ENCODE measurements around the gene GLI2.

Gene GLI2

GRCh38 chr2:120749506-120750431 is 14.1 kb downstream of the GLI2 start:
- Histone ChIP-seq H3K9me3 (replicated peaks; ENCODE audit: low read length) (no peaks in the 10 kb centered on the region), H3K4me2 (ENCODE audit: low read length) (peak overlapping the region; percentile 40), H3K4me3 (ENCODE audit: low read length) (no peak overlapping the region), H3K4me1 (ENCODE audit: control insufficient read depth, insufficient read depth, low read length) (peaks cover 34% of the 10 kb centered on the region), H3K9ac (ENCODE audit: low read depth, low read length) (peak overlapping the region; percentile 15), H3K27me3 (ENCODE audit: control insufficient read depth, insufficient read depth, low read length) (no peaks in the 10 kb centered on the region), H3K36me3 (ENCODE audit: insufficient read depth, low read length) (no peaks in the 10 kb centered on the region)

GRCh38 chr2:120750488-120751210 is 15.0 kb downstream of the GLI2 start:
- Histone ChIP-seq H3K36me3 (ENCODE audit: insufficient read depth, low read length) (no peaks in the 10 kb centered on the region), H3K9ac (ENCODE audit: low read depth, low read length) (peak overlapping the region; percentile 58), H3K9me3 (replicated peaks; ENCODE audit: low read length) (no peaks in the 10 kb centered on the region), H3K27me3 (ENCODE audit: control insufficient read depth, insufficient read depth, low read length) (no peaks in the 10 kb centered on the region), H3K4me2 (ENCODE audit: low read length) (peak overlapping the region; percentile 40), H3K4me1 (ENCODE audit: control insufficient read depth, insufficient read depth, low read length) (peaks cover 40% of the 10 kb centered on the region), H3K4me3 (ENCODE audit: low read length) (no peak overlapping the region)

GRCh38 chr2:120751553-120751952 is 15.9 kb downstream of the GLI2 start:
- Histone ChIP-seq H3K4me2 (ENCODE audit: low read length) (no peak overlapping the region), H3K4me3 (ENCODE audit: low read length) (no peak overlapping the region), H3K4me1 (ENCODE audit: control insufficient read depth, insufficient read depth, low read length) (peaks cover 44% of the 10 kb centered on the region), H3K27me3 (ENCODE audit: control insufficient read depth, insufficient read depth, low read length) (no peaks in the 10 kb centered on the region), H3K36me3 (ENCODE audit: insufficient read depth, low read length) (no peaks in the 10 kb centered on the region), H3K9me3 (replicated peaks; ENCODE audit: low read length) (no peaks in the 10 kb centered on the region), H3K9ac (ENCODE audit: low read depth, low read length) (peak overlapping the region; percentile 58)

- H3K4me2 ChIP-seq (ENCODE audit: low read length): no peak overlapping the region
- no peak overlapping the region for H3K4me3 ChIP-seq (ENCODE audit: low read length)
- no peaks in the 10 kb centered on the region for H3K36me3 ChIP-seq (ENCODE audit: insufficient read depth, low read length)
- no peak overlapping the region for H3K9ac ChIP-seq (ENCODE audit: low read depth, low read length)
- no peaks in the 10 kb centered on the region for H3K27me3 ChIP-seq (ENCODE audit: control insufficient read depth, insufficient read depth, low read length)
- no peaks in the 10 kb centered on the region for H3K9me3 ChIP-seq (replicated peaks; ENCODE audit: low read length)
- peaks cover 63% of the 10 kb centered on the region for H3K4me1 ChIP-seq (ENCODE audit: control insufficient read depth, insufficient read depth, low read length)
Observed at GRCh38 chr2:120754067-120754960, 18.6 kb downstream of the GLI2 start.

- Histone ChIP-seq H3K4me1 (ENCODE audit: control insufficient read depth, insufficient read depth, low read length) (peaks cover 62% of the 10 kb centered on the region), H3K4me2 (ENCODE audit: low read length) (peak overlapping the region; percentile 37), H3K27me3 (ENCODE audit: control insufficient read depth, insufficient read depth, low read length) (no peaks in the 10 kb centered on the region), H3K9ac (ENCODE audit: low read depth, low read length) (peak overlapping the region; percentile 64), H3K9me3 (replicated peaks; ENCODE audit: low read length) (no peaks in the 10 kb centered on the region), H3K36me3 (ENCODE audit: insufficient read depth, low read length) (no peaks in the 10 kb centered on the region), H3K4me3 (ENCODE audit: low read length) (peak overlapping the region; percentile 28)
Observed at GRCh38 chr2:120758181-120759144, 22.8 kb downstream of the GLI2 start.

DNA sequence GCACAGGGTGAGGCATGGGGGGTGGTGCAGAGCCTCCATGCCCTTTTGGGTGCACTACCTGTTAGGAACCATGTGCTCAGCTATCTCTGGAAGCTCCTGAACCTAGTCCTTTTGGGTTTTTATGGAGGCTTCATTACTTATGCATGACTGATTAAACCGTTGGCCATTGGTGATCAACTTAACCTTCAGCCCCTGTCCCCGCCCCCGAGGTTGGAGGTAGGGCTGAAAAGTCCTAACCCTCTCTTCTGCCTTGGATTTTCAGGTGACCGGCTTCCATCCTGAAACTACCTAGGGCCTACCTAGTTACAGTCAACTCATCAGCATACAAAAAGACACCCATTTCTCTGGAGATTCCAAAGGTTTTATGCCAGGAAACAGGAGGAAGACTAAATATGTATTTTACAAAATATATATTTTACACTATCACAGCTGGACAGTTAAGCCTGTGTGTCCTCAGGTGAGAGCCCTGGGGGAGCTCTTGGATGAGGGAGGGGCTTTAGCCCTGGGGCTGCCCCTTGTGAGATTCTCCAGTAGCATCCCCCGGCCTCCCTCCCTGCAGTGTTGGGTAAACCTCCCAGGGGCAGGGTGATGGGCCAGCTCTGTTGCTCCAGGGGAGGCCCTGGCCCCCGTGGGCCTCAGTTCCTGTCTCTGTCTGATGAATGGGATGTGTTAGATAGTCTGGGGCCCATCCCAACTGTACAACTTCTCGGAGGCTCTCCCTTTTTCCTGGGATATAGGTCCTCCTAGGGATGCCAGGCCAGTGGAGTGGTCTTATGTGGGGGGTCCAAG is 24.1 kb downstream of the GLI2 start:
- no peak overlapping the region for H3K4me3 ChIP-seq (ENCODE audit: low read length)
- no peaks in the 10 kb centered on the region for H3K9me3 ChIP-seq (replicated peaks; ENCODE audit: low read length)
- H3K4me1 ChIP-seq (ENCODE audit: control insufficient read depth, insufficient read depth, low read length): peaks cover 69% of the 10 kb centered on the region
- H3K36me3 ChIP-seq (ENCODE audit: insufficient read depth, low read length): no peaks in the 10 kb centered on the region
- no peaks in the 10 kb centered on the region for H3K27me3 ChIP-seq (ENCODE audit: control insufficient read depth, insufficient read depth, low read length)
- no peak overlapping the region for H3K9ac ChIP-seq (ENCODE audit: low read depth, low read length)
- H3K4me2 ChIP-seq (ENCODE audit: low read length): no peak overlapping the region

- H3K36me3 ChIP-seq (ENCODE audit: insufficient read depth, low read length): no peaks in the 10 kb centered on the region
- H3K27me3 ChIP-seq (ENCODE audit: control insufficient read depth, insufficient read depth, low read length): no peaks in the 10 kb centered on the region
- no peak overlapping the region for H3K9ac ChIP-seq (ENCODE audit: low read depth, low read length)
- H3K4me2 ChIP-seq (ENCODE audit: low read length): no peak overlapping the region
- H3K4me3 ChIP-seq (ENCODE audit: low read length): no peak overlapping the region
- no peaks in the 10 kb centered on the region for H3K9me3 ChIP-seq (replicated peaks; ENCODE audit: low read length)
- H3K4me1 ChIP-seq (ENCODE audit: control insufficient read depth, insufficient read depth, low read length): peaks cover 72% of the 10 kb centered on the region
Observed at GRCh38 chr2:120760446-120761135, 24.9 kb downstream of the GLI2 start.

DNA sequence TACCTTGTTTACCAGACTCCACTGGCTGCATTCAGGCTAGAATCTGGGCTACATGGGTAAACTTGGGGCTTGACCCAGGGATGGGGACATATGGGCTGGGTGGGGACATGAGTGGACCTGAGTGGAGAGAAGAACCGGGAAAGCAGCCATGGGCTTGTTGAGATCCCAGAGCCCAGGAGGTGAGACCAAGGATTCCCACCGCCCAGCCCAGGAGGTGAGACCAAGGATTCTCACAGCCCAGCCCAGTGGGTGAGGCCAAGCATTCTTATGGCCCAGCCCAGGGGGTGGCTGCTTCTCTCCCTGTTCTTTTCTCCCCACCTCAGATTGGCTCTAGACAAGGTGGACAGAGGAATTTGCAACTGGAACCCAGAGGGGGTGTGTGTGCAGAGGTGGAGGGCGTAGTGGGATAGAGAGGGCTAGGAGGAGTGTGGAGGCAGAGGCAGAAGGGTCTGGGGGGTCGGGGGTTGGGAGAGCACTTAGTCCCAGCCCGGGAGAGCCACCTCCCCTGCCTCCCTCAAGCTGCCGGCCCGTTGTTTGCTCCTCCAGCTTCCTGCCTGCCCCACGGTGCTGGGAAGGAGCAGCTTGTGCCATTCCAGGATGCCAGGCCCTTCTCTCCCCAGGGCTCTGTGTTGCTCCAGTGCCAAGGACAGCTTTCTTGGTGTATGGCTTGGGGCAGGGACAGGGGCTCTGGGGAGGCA is 25.6 kb downstream of the GLI2 start:
- Histone ChIP-seq H3K9me3 (replicated peaks; ENCODE audit: low read length) (no peaks in the 10 kb centered on the region), H3K4me3 (ENCODE audit: low read length) (no peak overlapping the region), H3K36me3 (ENCODE audit: insufficient read depth, low read length) (no peaks in the 10 kb centered on the region), H3K9ac (ENCODE audit: low read depth, low read length) (no peak overlapping the region), H3K4me1 (ENCODE audit: control insufficient read depth, insufficient read depth, low read length) (peaks cover 75% of the 10 kb centered on the region), H3K27me3 (ENCODE audit: control insufficient read depth, insufficient read depth, low read length) (no peaks in the 10 kb centered on the region), H3K4me2 (ENCODE audit: low read length) (no peak overlapping the region)

DNA sequence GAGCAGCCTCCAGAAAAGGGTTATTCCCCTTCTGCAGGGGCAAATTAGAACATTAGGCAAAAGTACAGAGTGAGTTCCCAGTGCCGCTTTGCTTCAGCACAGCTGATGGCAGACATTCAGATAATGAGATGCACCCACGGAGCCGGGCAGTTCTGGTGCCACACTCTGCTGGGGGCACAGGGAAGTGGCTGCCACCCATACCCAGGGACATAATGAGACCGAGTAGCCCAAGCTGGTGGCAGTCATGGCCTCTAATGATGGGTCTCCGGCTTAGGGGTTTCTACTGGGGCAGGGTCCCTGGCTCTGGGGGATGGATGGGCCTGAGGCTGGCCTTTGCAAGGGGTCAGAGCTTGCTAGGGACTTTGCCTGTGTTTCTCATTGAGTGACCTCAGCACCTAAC is 26.2 kb downstream of the GLI2 start:
- no peak overlapping the region for H3K4me3 ChIP-seq (ENCODE audit: low read length)
- no peaks in the 10 kb centered on the region for H3K9me3 ChIP-seq (replicated peaks; ENCODE audit: low read length)
- no peaks in the 10 kb centered on the region for H3K36me3 ChIP-seq (ENCODE audit: insufficient read depth, low read length)
- H3K27me3 ChIP-seq (ENCODE audit: control insufficient read depth, insufficient read depth, low read length): no peaks in the 10 kb centered on the region
- peaks cover 81% of the 10 kb centered on the region for H3K4me1 ChIP-seq (ENCODE audit: control insufficient read depth, insufficient read depth, low read length)
- no peak overlapping the region for H3K4me2 ChIP-seq (ENCODE audit: low read length)
- H3K9ac ChIP-seq (ENCODE audit: low read depth, low read length): no peak overlapping the region
